Common myeloid progenitor, CD34-positive (primary cell): ENCODE data around the gene DLX1.
"Not testable (repeated sequence)": the region's sequence is repeated elsewhere in the genome, so short reads cannot be mapped to it uniquely, and the experiment has no call there.

Experiments used
- CTCF ChIA-PET: fragments of 350-600 bp; sonication (Branson Sonifier 250); formaldehyde crosslinking; loops from one replicate; lab custom pipeline; 2021; ENCODE audit warnings: antibody characterized with exemption; lab: Charles Lee
- POLR2A ChIA-PET: fragments of 350-600 bp; sonication (Branson Sonifier 250); formaldehyde crosslinking; loops from one replicate; lab custom pipeline; 2021; ENCODE audit warnings: antibody characterized with exemption; lab: Charles Lee
- DNase-seq, 3 donors: peaks; one replicate each; pipeline versions ENCODE4 v3.0.0 to v3.0.0-alpha.2; 2013
- H3K27ac ChIP-seq, 2 experiments: 1 replicate in 1 of 2; 2 replicates in 1 of 2; pipeline ENCODE4 v1.7.0; 2013; ENCODE audit warnings: inconsistent platforms in 2 of 2, low read length in 2 of 2, mild to moderate bottlenecking in 2 of 2, low read depth in 1 of 2, moderate library complexity in 1 of 2; ENCODE audit not compliant: severe bottlenecking in 2 of 2, insufficient read depth in 1 of 2, poor library complexity in 1 of 2
- H3K27me3 ChIP-seq, 5 experiments: replicated peaks in 2 of 5; 1 replicate in 3 of 5; 2 replicates in 2 of 5; pipeline versions ENCODE4 v1.6.1 to v1.7.0; 2013; ENCODE audit warnings: low read length in 4 of 5, mild to moderate bottlenecking in 2 of 5, moderate library complexity in 2 of 5, inconsistent platforms in 1 of 5; ENCODE audit not compliant: insufficient read depth in 5 of 5, control insufficient read depth in 4 of 5
- H3K36me3 ChIP-seq, 4 experiments: 1 replicate in 2 of 4; 2 replicates in 2 of 4; pipeline versions ENCODE4 v1.6.1 to v1.7.0; 2013; ENCODE audit warnings: low read length in 3 of 4, control low read depth in 1 of 4, mild to moderate bottlenecking in 1 of 4; ENCODE audit not compliant: control insufficient read depth in 4 of 4, insufficient read depth in 4 of 4
- H3K4me1 ChIP-seq, 4 experiments: 1 replicate in 3 of 4; 2 replicates in 1 of 4; pipeline versions ENCODE4 v1.6.1 to v1.7.1; 2013; ENCODE audit warnings: low read length in 3 of 4, mild to moderate bottlenecking in 3 of 4, control low read depth in 1 of 4, inconsistent platforms in 1 of 4, moderate library complexity in 1 of 4; ENCODE audit not compliant: control insufficient read depth in 4 of 4, insufficient read depth in 4 of 4; ENCODE audit errors: control extremely low read depth in 1 of 4
- H3K4me3 ChIP-seq, 7 experiments: 1 replicate in 4 of 7; 2 replicates in 3 of 7; pipeline versions ENCODE4 v1.5.1 to v1.7.0; 2013; ENCODE audit warnings: mild to moderate bottlenecking in 7 of 7, low read length in 6 of 7, moderate library complexity in 6 of 7, inconsistent platforms in 2 of 7, low read depth in 2 of 7, control low read depth in 1 of 7; ENCODE audit not compliant: insufficient read depth in 4 of 7, control insufficient read depth in 1 of 7; ENCODE audit errors: extremely low read depth in 1 of 7
- H3K9me3 ChIP-seq, 5 experiments: 1 replicate in 4 of 5; 2 replicates in 1 of 5; pipeline versions ENCODE4 v1.6.1 to v1.7.1; 2013; ENCODE audit warnings: low read length in 4 of 5, mild to moderate bottlenecking in 2 of 5, inconsistent platforms in 1 of 5, low read depth in 1 of 5, moderate library complexity in 1 of 5; ENCODE audit not compliant: control insufficient read depth in 4 of 5, insufficient read depth in 2 of 5; ENCODE audit errors: control extremely low read depth in 1 of 5
- WGBS: methylation state at CpG from one replicate; pipeline ENCODE4 v1.1.5; 2013; ENCODE audit not compliant: insufficient coverage; 5-methylcytosine and 5-hydroxymethylcytosine counted together

Gene DLX1

DNA sequence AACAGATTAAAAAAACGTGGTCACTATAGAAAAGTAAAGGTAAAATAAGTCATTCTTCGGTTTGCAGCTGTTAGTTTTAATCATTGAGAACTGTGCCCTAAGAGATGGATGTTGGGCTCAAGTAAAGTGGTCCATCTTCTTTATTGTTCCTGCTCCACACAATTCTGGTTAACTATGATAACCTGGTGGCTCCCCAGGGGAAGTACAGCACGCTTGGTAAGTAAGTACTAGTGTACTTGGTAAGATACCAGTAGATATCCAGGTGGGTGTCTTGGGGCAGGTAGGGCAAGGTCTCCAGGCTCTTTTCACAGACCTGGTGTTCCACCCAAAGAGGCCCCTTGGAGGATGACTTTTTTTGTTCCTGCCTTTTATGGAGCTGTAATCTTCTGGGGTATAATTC lies 49.0 kb downstream of the DLX1 start:
- DNase-seq, result no peak
- Histone ChIP-seq H3K9me3 (peaks cover 0 to 2% (median 0%) of the 10 kb centered on the region in 5 experiments), H3K36me3 (no peaks in the 10 kb centered on the region), H3K4me1 (no peaks in the 10 kb centered on the region), H3K27ac (no peak overlapping the region), H3K27me3 (no peaks in the 10 kb centered on the region), H3K4me3 (no peak overlapping the region)
- CTCF ChIA-PET, result no interaction called here
- POLR2A ChIA-PET, result no interaction called here
- WGBS, result 100% methylated on average over 1 of the region's 3 CpGs

DNA sequence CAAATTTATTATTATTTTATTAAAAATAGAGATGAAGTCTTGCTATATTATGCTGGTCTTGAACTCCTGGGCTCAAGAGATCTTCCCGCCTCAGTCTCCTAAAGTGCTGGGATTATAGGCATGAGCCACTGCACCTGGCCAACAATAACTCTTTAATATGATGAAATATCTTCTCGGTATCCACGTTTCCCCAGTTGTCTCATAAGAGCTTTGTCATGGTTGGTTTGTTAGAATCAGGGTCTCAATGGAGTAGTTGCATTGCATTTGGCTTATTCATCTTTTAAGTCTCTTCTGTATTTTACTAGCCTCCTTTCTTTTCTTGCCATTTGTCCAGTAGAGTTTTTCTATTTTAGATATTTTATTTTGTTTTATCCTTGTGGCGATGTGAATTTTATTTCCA lies 50.1 kb downstream of the DLX1 start:
- POLR2A ChIA-PET, result interaction anchor here (0.6 kb wide), 1 partner anchor 575 kb away, joined by 3 read pairs; no protein-coding TSS in a partner anchor
- no peak overlapping the region for H3K4me3 ChIP-seq

GRCh38 chr2:172137109-172137508 lies 51.8 kb downstream of the DLX1 start:
- ChIA-PET POLR2A (no interaction called here), CTCF (interaction anchor here (1.1 to 1.6 kb wide), 4 partner anchors 9 to 277 kb away, joined by 3 to 4 read pairs (median 3); no protein-coding TSS in a partner anchor)
- DNase-seq, result no peak
- H3K27me3 ChIP-seq, result no peaks in the 10 kb centered on the region
- H3K27ac ChIP-seq, result no peak overlapping the region
- H3K9me3 ChIP-seq, result peaks cover 0 to 4% (median 0%) of the 10 kb centered on the region in 5 experiments
- no peaks in the 10 kb centered on the region for H3K4me1 ChIP-seq
- no peak overlapping the region for H3K4me3 ChIP-seq
- no CpG with 5 or more reads among the region's 2 CpGs for WGBS
- H3K36me3 ChIP-seq, result no peaks in the 10 kb centered on the region

More for the DNA sequence above, 50.1 kb downstream of the DLX1 start:
- no peak for DNase-seq
- H3K27ac ChIP-seq, result no peak overlapping the region
- H3K9me3 ChIP-seq, result peaks cover 0 to 7% (median 0%) of the 10 kb centered on the region in 5 experiments
- WGBS, result no CpG with 5 or more reads among the region's 4 CpGs
- CTCF ChIA-PET, result interaction anchor here (1.4 to 1.6 kb wide), 3 partner anchors 9 to 22 kb away, joined by 3 to 5 read pairs (median 3); no protein-coding TSS in a partner anchor
- H3K27me3 ChIP-seq, result no peaks in the 10 kb centered on the region
- no peaks in the 10 kb centered on the region for H3K36me3 ChIP-seq
- H3K4me1 ChIP-seq, result no peaks in the 10 kb centered on the region

GRCh38 chr2:172137943-172138342 lies 52.6 kb downstream of the DLX1 start:
- POLR2A ChIA-PET, result no interaction called here
- no peak overlapping the region for H3K27ac ChIP-seq
- WGBS, result no CpG with 5 or more reads among the region's 2 CpGs

DNA sequence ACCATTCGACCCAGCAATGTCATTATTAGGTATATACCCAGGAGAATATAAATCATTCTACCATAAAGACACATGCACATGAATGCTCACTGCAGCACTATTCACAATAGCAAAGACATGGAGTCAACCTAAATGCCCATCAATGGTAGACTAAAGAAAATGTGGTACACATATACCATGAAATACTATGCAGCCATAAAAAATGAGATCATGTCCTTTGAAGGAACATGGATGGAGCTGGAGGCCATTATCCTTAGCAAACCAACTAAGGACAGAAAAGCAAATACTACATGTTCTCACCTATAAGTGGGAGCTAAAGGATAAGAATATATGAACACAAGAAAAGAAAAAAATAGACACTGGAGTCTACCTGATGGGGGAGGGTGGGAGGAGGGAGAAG lies 53.4 kb downstream of the DLX1 start:
- no CpG with 5 or more reads among the region's 1 CpG for WGBS
- H3K27ac ChIP-seq, H3K27me3 ChIP-seq, DNase-seq, POLR2A ChIA-PET, H3K36me3 ChIP-seq, H3K9me3 ChIP-seq, H3K4me3 ChIP-seq, H3K4me1 ChIP-seq: not testable (repeated sequence)
- CTCF ChIA-PET, result interaction anchor here (1.0 kb wide), 1 partner anchor 11 kb away, joined by 3 read pairs; no protein-coding TSS in a partner anchor

More at GRCh38 chr2:172137943-172138342, 52.6 kb downstream of the DLX1 start:
- DNase-seq, result no peak
- no peaks in the 10 kb centered on the region for H3K36me3 ChIP-seq
- no peaks in the 10 kb centered on the region for H3K4me1 ChIP-seq
- H3K9me3 ChIP-seq, result peaks cover 0 to 4% (median 0%) of the 10 kb centered on the region in 5 experiments
- no peaks in the 10 kb centered on the region for H3K27me3 ChIP-seq
- H3K4me3 ChIP-seq, result no peak overlapping the region
- CTCF ChIA-PET, result interaction anchor here (1.0 kb wide), 1 partner anchor 10 kb away, joined by 3 read pairs; no protein-coding TSS in a partner anchor
